ENCODE results near the gene CD9. TPM values are rescaled to one million over a fixed set of nuclear protein-coding genes. Genes with fewer than 3 reads are reported as not detected.

CD9 gene
- total RNA-seq, 4 donors from 2014 or later, result 26.7 to 50.6 (median 48.4) TPM

GRCh38 chr12:6237830-6238229 lies 37.6 kb downstream of the CD9 start:
- Histone ChIP-seq H3K27me3 (no peaks in the 10 kb centered on the region), H3K27ac (no peak overlapping the region), H3K4me1 (peaks cover 21 to 46% of the 10 kb centered on the region in 2 donors), H3K36me3 (peaks cover 0 to 23% of the 10 kb centered on the region in 2 donors), H3K9me3 (no peaks in the 10 kb centered on the region), H3K4me3 (no peak overlapping the region)
- ATAC-seq (no peak), DNase-seq (no peak)
- TF ChIP-seq, protein P1, sequence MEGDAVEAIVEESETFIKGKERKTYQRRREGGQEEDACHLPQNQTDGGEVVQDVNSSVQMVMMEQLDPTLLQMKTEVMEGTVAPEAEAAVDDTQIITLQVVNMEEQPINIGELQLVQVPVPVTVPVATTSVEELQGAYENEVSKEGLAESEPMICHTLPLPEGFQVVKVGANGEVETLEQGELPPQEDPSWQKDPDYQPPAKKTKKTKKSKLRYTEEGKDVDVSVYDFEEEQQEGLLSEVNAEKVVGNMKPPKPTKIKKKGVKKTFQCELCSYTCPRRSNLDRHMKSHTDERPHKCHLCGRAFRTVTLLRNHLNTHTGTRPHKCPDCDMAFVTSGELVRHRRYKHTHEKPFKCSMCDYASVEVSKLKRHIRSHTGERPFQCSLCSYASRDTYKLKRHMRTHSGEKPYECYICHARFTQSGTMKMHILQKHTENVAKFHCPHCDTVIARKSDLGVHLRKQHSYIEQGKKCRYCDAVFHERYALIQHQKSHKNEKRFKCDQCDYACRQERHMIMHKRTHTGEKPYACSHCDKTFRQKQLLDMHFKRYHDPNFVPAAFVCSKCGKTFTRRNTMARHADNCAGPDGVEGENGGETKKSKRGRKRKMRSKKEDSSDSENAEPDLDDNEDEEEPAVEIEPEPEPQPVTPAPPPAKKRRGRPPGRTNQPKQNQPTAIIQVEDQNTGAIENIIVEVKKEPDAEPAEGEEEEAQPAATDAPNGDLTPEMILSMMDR (IDR thresholded peaks at IDR 0.05 in 4 of 5, conservative IDR thresholded peaks at IDR 0.05 in 1 of 5), result no peak
- no peak for TF ChIP-seq POLR2A (IDR thresholded peaks at IDR 0.05)
- intact Hi-C loops (cut with DNase I; ENCODE audit: low total_unique reads) (no loop called here), in situ Hi-C loops (cut with MboI; ENCODE audit: low sequenced_read_pairs in 4 of 4) (no loop called here)

DNA sequence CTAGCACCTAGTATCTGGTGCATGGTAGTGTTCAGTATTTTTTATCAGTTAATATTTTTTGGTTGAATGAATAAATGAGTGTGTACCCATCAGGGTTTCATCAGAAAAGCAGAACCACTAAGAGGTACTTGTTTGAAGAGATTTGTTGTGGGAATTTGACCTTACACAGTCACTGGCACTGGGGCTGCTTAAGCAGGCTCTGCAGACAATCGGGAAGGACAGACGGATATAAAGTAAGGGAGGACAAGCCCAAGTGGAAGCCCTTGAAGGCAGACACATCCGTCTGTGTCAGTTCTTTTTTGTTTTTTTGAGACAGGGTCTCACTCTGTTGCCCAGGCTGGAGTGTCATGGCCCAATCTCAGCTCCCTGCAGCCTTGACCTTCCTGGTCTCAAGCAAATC lies 38.7 kb downstream of the CD9 start:
- Histone ChIP-seq H3K9me3 (no peaks in the 10 kb centered on the region), H3K4me3 (no peak overlapping the region), H3K36me3 (peaks cover 0 to 23% of the 10 kb centered on the region in 2 donors), H3K4me1 (peaks cover 13 to 35% of the 10 kb centered on the region in 2 donors), H3K27ac (no peak overlapping the region), H3K27me3 (no peaks in the 10 kb centered on the region)
- no peak for TF ChIP-seq POLR2A (IDR thresholded peaks at IDR 0.05)
- TF ChIP-seq, protein P1 (IDR thresholded peaks at IDR 0.05 in 4 of 5, conservative IDR thresholded peaks at IDR 0.05 in 1 of 5), result no peak
- intact Hi-C loops (cut with DNase I; ENCODE audit: low total_unique reads) (no loop called here), in situ Hi-C loops (cut with MboI; ENCODE audit: low sequenced_read_pairs in 4 of 4) (no loop called here)
- ATAC-seq, result no peak
- DNase-seq, result no peak

- TF ChIP-seq, protein P1 (IDR thresholded peaks at IDR 0.05 in 4 of 5, conservative IDR thresholded peaks at IDR 0.05 in 1 of 5), result no peak
- no peak for TF ChIP-seq POLR2A (IDR thresholded peaks at IDR 0.05)
- peak; percentile 52 to 57 for ATAC-seq
Measured at GRCh38 chr12:6241495-6241894, 41.3 kb downstream of the CD9 start.

DNA sequence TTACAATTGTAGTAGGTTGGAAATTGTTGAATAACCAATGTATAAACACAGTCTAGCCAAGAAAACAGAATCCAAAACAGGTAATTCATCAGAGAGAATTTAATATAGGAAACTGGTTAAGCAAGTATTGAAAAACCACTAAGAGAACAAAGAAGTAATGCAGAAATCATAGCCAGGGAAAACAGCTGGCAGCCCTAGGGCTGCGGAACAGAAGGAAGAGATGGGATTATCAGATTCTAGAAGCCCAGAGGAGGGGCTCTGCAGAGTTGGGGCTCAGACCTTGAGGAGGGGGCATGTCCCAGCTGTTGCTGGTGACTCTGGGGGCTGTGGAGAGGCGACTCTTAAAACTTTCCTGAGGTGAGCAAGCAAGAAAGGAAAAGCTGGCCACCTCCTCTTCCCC lies 49.4 kb downstream of the CD9 start:
- ATAC-seq (no peak), DNase-seq (no peak)
- no peaks in the 10 kb centered on the region for H3K36me3 ChIP-seq
- no peaks in the 10 kb centered on the region for H3K4me1 ChIP-seq
- no peak for TF ChIP-seq POLR2A (IDR thresholded peaks at IDR 0.05)
- TF ChIP-seq, protein P1 (IDR thresholded peaks at IDR 0.05 in 4 of 5, conservative IDR thresholded peaks at IDR 0.05 in 1 of 5), result no peak
- intact Hi-C loops (cut with DNase I; ENCODE audit: low total_unique reads), result no loop called here
- no peaks in the 10 kb centered on the region for H3K9me3 ChIP-seq
- in situ Hi-C loops (cut with MboI; ENCODE audit: low sequenced_read_pairs in 4 of 4), result no loop called here
- no peak overlapping the region for H3K27ac ChIP-seq
- no peak overlapping the region for H3K4me3 ChIP-seq
- H3K27me3 ChIP-seq, result no peaks in the 10 kb centered on the region

More at GRCh38 chr12:6241495-6241894, 41.3 kb downstream of the CD9 start:
- peaks cover 0 to 6% of the 10 kb centered on the region in 2 donors for H3K36me3 ChIP-seq
- DNase-seq, result peak; percentile 24 to 48
- peak overlapping the region in 3 of 4 donors; percentile 23 to 50 (median 36) for H3K27ac ChIP-seq
- H3K27me3 ChIP-seq, result no peaks in the 10 kb centered on the region
- H3K4me1 ChIP-seq, result peaks cover 6 to 14% of the 10 kb centered on the region in 2 donors
- no peak overlapping the region for H3K4me3 ChIP-seq
- no peaks in the 10 kb centered on the region for H3K9me3 ChIP-seq
- in situ Hi-C loops (cut with MboI; ENCODE audit: low sequenced_read_pairs in 4 of 4), result no loop called here
- intact Hi-C loops (cut with DNase I; ENCODE audit: low total_unique reads), result no loop called here

- intact Hi-C loops (cut with DNase I; ENCODE audit: low total_unique reads), result no loop called here
- no peak overlapping the region for H3K4me3 ChIP-seq
- DNase-seq (no peak), ATAC-seq (peak; percentile 58 to 63)
- H3K27me3 ChIP-seq, result no peaks in the 10 kb centered on the region
- no peaks in the 10 kb centered on the region for H3K9me3 ChIP-seq
- no peaks in the 10 kb centered on the region for H3K4me1 ChIP-seq
- in situ Hi-C loops (cut with MboI; ENCODE audit: low sequenced_read_pairs in 4 of 4), result no loop called here
- no peaks in the 10 kb centered on the region for H3K36me3 ChIP-seq
- TF ChIP-seq, protein P1 (IDR thresholded peaks at IDR 0.05 in 4 of 5, conservative IDR thresholded peaks at IDR 0.05 in 1 of 5), result no peak
- TF ChIP-seq POLR2A (IDR thresholded peaks at IDR 0.05), result no peak
- H3K27ac ChIP-seq, result no peak overlapping the region
Measured at GRCh38 chr12:6250343-6250742, 50.1 kb downstream of the CD9 start.

Measured in gastrocnemius medialis (tissue), 4 donors.